GM13976 (cell line): ENCODE measurements around the gene NES.

Experiments used
- DNase-seq: peaks from one replicate; pipeline ENCODE4 v3.0.0; 2012; ENCODE audit warnings: low spot score
- in situ Hi-C: fragments of 300-500 bp; cut with MboI; formaldehyde crosslinking; loops from one replicate; pipeline ENCODE4 v1.12.0; 2022; ENCODE audit warnings: low sequenced_read_pairs, mixed read lengths, inconsistent platforms; ENCODE audit not compliant: unreplicated experiment
- TF ChIP-seq, protein P1 (sequence below): IDR thresholded peaks from 2 replicates; pipeline ENCODE4 v1.5.1; 2012; ENCODE audit warnings: borderline replicate concordance, mild to moderate bottlenecking; ENCODE audit not compliant: insufficient read depth; ENCODE audit errors: extremely low read depth, missing control alignments, control extremely low read depth

Gene NES

DNA sequence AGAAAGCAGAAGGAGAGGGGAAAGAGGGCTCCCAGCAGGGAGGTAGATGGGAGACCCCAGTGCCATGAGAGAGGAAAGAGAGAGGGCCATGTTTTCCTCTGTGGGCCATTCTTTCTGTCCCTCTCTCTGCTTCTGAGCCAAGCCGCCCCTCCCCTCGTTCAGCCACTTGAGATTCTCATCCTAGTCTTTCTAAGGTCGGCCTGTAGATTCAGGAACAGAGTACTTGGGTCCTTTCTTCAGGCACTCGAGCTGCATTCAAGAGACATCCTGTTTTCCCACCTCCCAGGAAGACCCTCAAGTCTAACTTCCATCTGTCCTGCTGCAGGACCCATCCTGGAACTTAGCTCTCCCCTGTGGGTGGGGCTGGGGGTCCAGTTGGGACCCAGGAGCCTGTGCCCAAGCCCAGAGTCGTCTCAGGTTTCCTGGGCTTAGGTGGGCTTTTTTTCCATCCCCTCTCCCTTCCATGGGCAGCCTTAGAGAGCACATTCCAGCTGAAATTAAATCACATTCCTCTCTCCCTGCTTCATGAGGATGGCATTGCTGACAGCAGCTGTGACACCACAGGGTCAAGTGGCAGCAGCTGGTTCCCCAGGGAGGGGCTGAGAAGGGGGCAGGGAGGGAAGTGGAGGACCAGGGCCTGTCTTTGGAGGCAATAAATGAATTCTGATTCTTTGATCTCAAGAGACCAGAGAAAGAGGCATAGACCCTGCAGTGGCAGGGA lies 13.0 kb downstream of the NES start:
- no peak for DNase-seq
- TF ChIP-seq, protein P1, sequence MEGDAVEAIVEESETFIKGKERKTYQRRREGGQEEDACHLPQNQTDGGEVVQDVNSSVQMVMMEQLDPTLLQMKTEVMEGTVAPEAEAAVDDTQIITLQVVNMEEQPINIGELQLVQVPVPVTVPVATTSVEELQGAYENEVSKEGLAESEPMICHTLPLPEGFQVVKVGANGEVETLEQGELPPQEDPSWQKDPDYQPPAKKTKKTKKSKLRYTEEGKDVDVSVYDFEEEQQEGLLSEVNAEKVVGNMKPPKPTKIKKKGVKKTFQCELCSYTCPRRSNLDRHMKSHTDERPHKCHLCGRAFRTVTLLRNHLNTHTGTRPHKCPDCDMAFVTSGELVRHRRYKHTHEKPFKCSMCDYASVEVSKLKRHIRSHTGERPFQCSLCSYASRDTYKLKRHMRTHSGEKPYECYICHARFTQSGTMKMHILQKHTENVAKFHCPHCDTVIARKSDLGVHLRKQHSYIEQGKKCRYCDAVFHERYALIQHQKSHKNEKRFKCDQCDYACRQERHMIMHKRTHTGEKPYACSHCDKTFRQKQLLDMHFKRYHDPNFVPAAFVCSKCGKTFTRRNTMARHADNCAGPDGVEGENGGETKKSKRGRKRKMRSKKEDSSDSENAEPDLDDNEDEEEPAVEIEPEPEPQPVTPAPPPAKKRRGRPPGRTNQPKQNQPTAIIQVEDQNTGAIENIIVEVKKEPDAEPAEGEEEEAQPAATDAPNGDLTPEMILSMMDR: no peak

DNA sequence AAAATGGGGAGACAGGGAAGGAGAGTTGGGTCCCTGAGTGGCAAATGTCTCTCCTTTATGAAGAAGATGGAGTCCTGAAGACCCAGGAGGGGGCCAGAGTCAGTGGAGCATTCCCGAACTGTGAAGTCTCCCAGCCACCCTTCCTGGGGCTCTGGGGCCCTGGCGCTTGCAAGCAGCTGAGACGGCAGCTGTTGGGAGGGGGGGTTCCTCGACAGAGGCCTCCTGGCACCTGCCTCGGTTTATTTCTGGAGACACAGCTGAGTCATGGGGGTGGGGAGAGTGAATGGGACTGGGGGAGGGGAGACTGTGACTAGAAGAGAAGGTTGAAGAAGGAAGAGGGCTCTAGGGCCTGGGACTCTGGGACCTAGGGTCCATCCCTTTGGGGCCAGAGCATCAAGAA lies 14.0 kb downstream of the NES start:
- TF ChIP-seq, protein P1: no peak
- DNase-seq: no peak
- in situ Hi-C loops: no loop called here

More for the DNA sequence above, 13.0 kb downstream of the NES start:
- in situ Hi-C loops: no loop called here

DNA sequence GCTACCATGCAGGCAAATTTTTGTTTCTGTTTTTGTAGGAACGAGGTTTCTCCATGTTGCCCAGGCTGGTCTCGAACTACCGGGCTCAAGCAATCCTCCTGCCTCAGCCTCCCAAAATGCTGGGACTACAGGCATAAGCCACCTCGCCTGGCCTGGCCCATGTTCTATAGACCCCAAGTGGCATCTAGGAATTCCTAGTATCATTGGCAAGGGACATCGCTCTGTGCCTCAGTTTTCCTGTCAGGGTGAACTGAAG lies 14.5 kb downstream of the NES start:
- no peak for DNase-seq
- TF ChIP-seq, protein P1: no peak
- in situ Hi-C loops: no loop called here

DNA sequence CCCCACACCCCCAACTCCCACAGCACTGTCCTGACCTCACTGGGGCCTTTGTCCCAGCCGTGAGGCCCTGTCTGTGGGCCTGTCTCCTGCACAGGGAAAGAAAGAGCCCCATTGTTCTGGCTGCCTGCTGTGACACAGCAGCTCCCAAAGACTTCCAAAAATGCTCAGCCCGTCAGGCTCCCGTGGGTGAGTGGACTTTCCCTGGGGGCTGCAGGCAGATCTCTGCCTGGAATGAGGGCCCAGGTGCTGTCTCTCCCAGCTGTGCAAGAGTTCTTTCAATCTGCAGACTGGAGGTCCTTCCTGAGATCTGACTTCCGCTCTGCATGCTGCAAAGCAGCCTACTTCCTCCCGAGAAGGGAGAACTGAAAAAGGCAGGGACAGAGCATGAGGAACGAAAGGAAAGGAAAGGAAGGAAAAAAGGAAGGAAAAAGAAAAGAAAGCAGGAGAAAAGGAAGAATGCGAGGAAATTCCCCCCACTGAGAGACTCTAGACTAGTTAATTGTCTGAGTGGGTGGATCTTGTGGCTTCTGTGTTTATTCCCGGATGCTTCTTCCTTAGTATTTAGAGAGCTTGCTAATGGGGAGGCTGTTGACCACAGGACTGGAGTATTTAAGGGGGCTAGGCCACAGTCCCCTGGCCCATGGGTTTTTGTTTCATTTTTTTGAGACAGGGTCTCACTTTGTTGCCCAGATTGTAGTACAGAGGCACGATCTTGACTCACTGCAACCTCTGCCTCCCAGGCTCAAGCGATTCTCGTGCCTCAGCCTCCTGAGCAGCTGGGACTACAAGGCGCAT lies 15.0 kb downstream of the NES start:
- TF ChIP-seq, protein P1: no peak
- in situ Hi-C loops: no loop called here
- no peak for DNase-seq

DNA sequence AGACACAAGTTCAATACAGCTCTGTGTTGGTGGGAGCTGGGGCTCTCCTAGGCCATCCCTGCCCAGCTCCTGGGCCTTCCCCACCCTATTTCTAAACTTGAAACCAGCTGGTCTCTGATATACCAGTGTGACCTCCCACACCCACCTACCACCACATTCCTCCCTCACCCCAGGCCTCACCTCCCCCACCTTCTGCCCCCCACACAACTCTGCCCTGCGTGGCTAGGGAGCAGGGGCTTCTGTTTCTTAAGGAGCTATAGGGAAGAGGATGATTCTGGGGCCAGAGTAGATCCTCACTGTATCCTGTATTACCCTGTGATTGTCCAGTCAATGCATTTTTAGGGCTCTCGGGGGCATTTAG lies 16.5 kb downstream of the NES start:
- TF ChIP-seq, protein P1: no peak
- in situ Hi-C loops: no loop called here
- no peak for DNase-seq

DNA sequence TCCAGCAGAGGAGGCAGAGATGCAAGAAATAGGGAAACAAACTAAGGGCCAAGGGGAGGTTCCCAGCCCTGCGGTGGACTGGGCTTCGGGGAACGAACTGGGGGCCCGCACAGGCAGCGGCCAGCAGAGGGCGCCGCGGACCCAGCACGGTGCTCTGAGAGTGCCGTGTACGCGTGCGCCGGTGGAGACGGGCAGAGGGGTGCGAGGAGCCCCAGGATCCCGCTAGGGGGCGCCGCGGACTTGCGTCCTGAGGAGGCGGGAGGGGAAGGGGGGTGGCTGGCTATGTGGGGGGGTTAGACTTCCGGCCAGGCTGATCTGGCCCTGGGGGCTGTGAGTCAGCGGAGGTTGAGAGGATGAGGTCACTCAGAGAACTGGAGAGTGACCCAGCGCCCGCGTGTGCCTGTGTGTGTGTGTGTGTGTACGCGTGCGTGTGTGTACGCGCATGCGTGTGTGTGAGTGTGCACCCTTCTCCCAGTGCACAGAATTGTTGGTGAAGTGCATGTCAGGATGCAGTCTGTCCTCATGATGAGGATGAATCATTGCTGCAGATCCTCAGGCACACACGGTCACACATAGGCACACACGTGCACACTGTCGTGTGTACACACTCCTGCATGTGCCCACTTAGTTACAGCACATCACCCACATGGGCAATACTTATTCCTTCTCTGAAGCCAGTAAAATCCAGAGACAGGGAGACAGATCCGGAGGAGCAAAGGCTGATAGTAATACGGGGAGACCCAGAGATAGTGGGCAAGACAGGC lies 17.0 kb downstream of the NES start:
- DNase-seq: peak; percentile 99
- in situ Hi-C loops: no loop called here
- TF ChIP-seq, protein P1: peak; percentile 99
